ENCODE measurements around the gene ZDHHC6. TPM values are rescaled to one million over a fixed set of nuclear protein-coding genes. Genes with fewer than 3 reads are reported as not detected.
A peak's percentile ranks its signal among the peaks of the same experiment; 100 is the strongest.
"Not testable (repeated sequence)": the region's sequence is repeated elsewhere in the genome, so short reads cannot be mapped to it uniquely, and the experiment has no call there.

Gene ZDHHC6
- total RNA-seq, 2 donors from 2014 or later = 12.2 to 14.5 TPM

- no peaks in the 10 kb centered on the region for H3K4me1 ChIP-seq
- 59 to 65% methylated on average over 2 of the region's 2 CpGs for WGBS, 2 donors
- H3K4me3 ChIP-seq = no peak overlapping the region
- no peak overlapping the region for H3K27ac ChIP-seq
- intact Hi-C loops (cut with DNase I) = no loop called here
- no peaks in the 10 kb centered on the region for H3K27me3 ChIP-seq
- no peak for DNase-seq
- ATAC-seq = no peak
- TF ChIP-seq CTCF (IDR thresholded peaks at IDR 0.05) = no peak
- TF ChIP-seq POLR2A (IDR thresholded peaks at IDR 0.05) = no peak
- H3K36me3 ChIP-seq (replicated peaks in 1 of 2; ENCODE audit: insufficient read depth in 1 of 2, low read depth in 2 of 2) = no peaks in the 10 kb centered on the region
- no peaks in the 10 kb centered on the region for H3K9me3 ChIP-seq
Observed at GRCh38 chr10:112393827-112394226, 52.9 kb downstream of the ZDHHC6 start.

GRCh38 chr10:112393341-112393740 is 53.4 kb downstream of the ZDHHC6 start:
- H3K27ac ChIP-seq = no peak overlapping the region
- 24 to 33% methylated on average over 1 of the region's 1 CpG for WGBS, 2 donors
- no peaks in the 10 kb centered on the region for H3K4me1 ChIP-seq
- H3K4me3 ChIP-seq = no peak overlapping the region
- intact Hi-C loops (cut with DNase I) = no loop called here
- H3K9me3 ChIP-seq = no peaks in the 10 kb centered on the region
- ATAC-seq = no peak
- no peak for DNase-seq
- no peaks in the 10 kb centered on the region for H3K27me3 ChIP-seq
- no peaks in the 10 kb centered on the region for H3K36me3 ChIP-seq (replicated peaks in 1 of 2; ENCODE audit: insufficient read depth in 1 of 2, low read depth in 2 of 2)
- TF ChIP-seq CTCF (IDR thresholded peaks at IDR 0.05) (no peak), POLR2A (IDR thresholded peaks at IDR 0.05) (no peak)

GRCh38 chr10:112390125-112390703 is 56.5 kb downstream of the ZDHHC6 start:
- 87 to 91% methylated on average over 3 of the region's 3 CpGs for WGBS, 2 donors
- no peaks in the 10 kb centered on the region for H3K4me1 ChIP-seq

GRCh38 chr10:112389271-112389822 is 57.4 kb downstream of the ZDHHC6 start:
- DNase-seq (peak in 1 of 4 donors; percentile 41), ATAC-seq (peak; percentile 35)
- H3K27ac ChIP-seq = peak overlapping the region in 1 of 4 donors; percentile 10
- no peaks in the 10 kb centered on the region for H3K36me3 ChIP-seq (replicated peaks in 1 of 2; ENCODE audit: insufficient read depth in 1 of 2, low read depth in 2 of 2)
- H3K4me3 ChIP-seq = no peak overlapping the region
- H3K9me3 ChIP-seq = no peaks in the 10 kb centered on the region
- H3K27me3 ChIP-seq = no peaks in the 10 kb centered on the region
- no peaks in the 10 kb centered on the region for H3K4me1 ChIP-seq
- intact Hi-C loops (cut with DNase I) = no loop called here
- TF ChIP-seq POLR2A (IDR thresholded peaks at IDR 0.05) = no peak
- TF ChIP-seq CTCF (IDR thresholded peaks at IDR 0.05) = no peak
- 65 to 70% methylated on average over 6 of the region's 6 CpGs for WGBS, 2 donors

More at GRCh38 chr10:112390125-112390703, 56.5 kb downstream of the ZDHHC6 start:
- TF ChIP-seq CTCF (IDR thresholded peaks at IDR 0.05) (no peak), POLR2A (IDR thresholded peaks at IDR 0.05) (no peak)
- Histone ChIP-seq H3K27me3 (no peaks in the 10 kb centered on the region), H3K4me3 (no peak overlapping the region), H3K36me3 (replicated peaks in 1 of 2; ENCODE audit: insufficient read depth in 1 of 2, low read depth in 2 of 2) (no peaks in the 10 kb centered on the region), H3K9me3 (no peaks in the 10 kb centered on the region), H3K27ac (no peak overlapping the region)
- DNase-seq (no peak), ATAC-seq (no peak)
- intact Hi-C loops (cut with DNase I) = no loop called here

- Histone ChIP-seq H3K4me3 (no peak overlapping the region), H3K27ac (no peak overlapping the region), H3K36me3 (replicated peaks in 1 of 2; ENCODE audit: insufficient read depth in 1 of 2, low read depth in 2 of 2) (no peaks in the 10 kb centered on the region), H3K27me3 (no peaks in the 10 kb centered on the region), H3K9me3 (no peaks in the 10 kb centered on the region), H3K4me1 (no peaks in the 10 kb centered on the region)
- intact Hi-C loops (cut with DNase I) = no loop called here
- 23 to 45% methylated on average over 2 of the region's 2 CpGs for WGBS, 2 donors
- DNase-seq (no peak), ATAC-seq (no peak)
- TF ChIP-seq CTCF (IDR thresholded peaks at IDR 0.05) (no peak), POLR2A (IDR thresholded peaks at IDR 0.05) (no peak)
Observed at GRCh38 chr10:112388548-112388947, 58.2 kb downstream of the ZDHHC6 start.

GRCh38 chr10:112388056-112388455 is 58.7 kb downstream of the ZDHHC6 start:
- not testable (repeated sequence) for ATAC-seq, H3K27ac ChIP-seq

More at GRCh38 chr10:112388056-112388455, 58.7 kb downstream of the ZDHHC6 start:
- intact Hi-C loops (cut with DNase I); H3K9me3 ChIP-seq; DNase-seq; H3K27me3 ChIP-seq; H3K4me1 ChIP-seq; H3K36me3 ChIP-seq (replicated peaks in 1 of 2; ENCODE audit: insufficient read depth in 1 of 2, low read depth in 2 of 2); H3K4me3 ChIP-seq: not testable (repeated sequence)
- WGBS, 2 donors = 86 to 89% methylated on average over 7 of the region's 7 CpGs
